SK-N-SH treated with all-trans-retinoic acid at 6 μM for 48 hours (cell line): Measurements from ENCODE around the gene CYTH4.

Experiments used
- CREB5 ChIP-seq: fragments of 250-450 bp; sonication (Bioruptor Pico); IDR thresholded peaks from 2 replicates; pipeline ENCODE4 v1.5.1; 2020; ENCODE audit warnings: low read depth, mild to moderate bottlenecking, moderate library complexity
- CSDC2 ChIP-seq: fragments of 250-450 bp; sonication (Bioruptor Pico); IDR thresholded peaks from 2 replicates; pipeline ENCODE4 v1.5.0; 2020; ENCODE audit warnings: mild to moderate bottlenecking, moderate library complexity
- PATZ1 ChIP-seq: fragments of 250-450 bp; sonication (Bioruptor Pico); IDR thresholded peaks from 2 replicates; pipeline ENCODE4 v1.8.0; 2020; ENCODE audit warnings: mild to moderate bottlenecking, moderate library complexity, borderline replicate concordance
- RARB ChIP-seq: fragments of 250-450 bp; sonication (Bioruptor Pico); IDR thresholded peaks from 2 replicates; pipeline ENCODE4 v1.8.0; 2021; ENCODE audit warnings: mild to moderate bottlenecking, moderate library complexity
- TOX ChIP-seq: fragments of 250-450 bp; sonication (Bioruptor Pico); IDR thresholded peaks from 2 replicates; pipeline ENCODE4 v1.8.0; 2021; ENCODE audit warnings: mild to moderate bottlenecking, moderate library complexity, borderline replicate concordance
- ZC3H10 ChIP-seq: fragments of 250-450 bp; sonication (Bioruptor Pico); IDR thresholded peaks from 2 replicates; pipeline ENCODE4 v1.5.1; 2021; ENCODE audit warnings: mild to moderate bottlenecking, moderate library complexity
- ZFP3 ChIP-seq: fragments of 250-450 bp; sonication (Bioruptor Pico); IDR thresholded peaks from 2 replicates; pipeline ENCODE4 v1.5.0; 2020; ENCODE audit warnings: mild to moderate bottlenecking, moderate library complexity
- ZFP30 ChIP-seq: fragments of 450-650 bp; formaldehyde crosslinking; IDR thresholded peaks from 2 replicates; pipeline ENCODE4 v1.5.0; 2022; ENCODE audit warnings: mild to moderate bottlenecking, moderate library complexity
- ZNF565 ChIP-seq: fragments of 450-650 bp; formaldehyde crosslinking; conservative IDR thresholded peaks from 2 replicates; pipeline ENCODE4 v1.5.0; 2020; ENCODE audit warnings: low read depth, mild to moderate bottlenecking, moderate library complexity

- TF ChIP-seq RARB (CRISPR knock-in tag) (no peak), ZFP30 (no peak), PATZ1 (CRISPR knock-in tag) (no peak), ZNF565 (CRISPR knock-in tag) (no peak), CSDC2 (CRISPR knock-in tag) (no peak), TOX (CRISPR knock-in tag) (no peak), CREB5 (no peak), ZFP3 (CRISPR knock-in tag) (no peak), ZC3H10 (no peak)
Observed at GRCh38 chr22:37353839-37354238, 71.5 kb downstream of the CYTH4 start.
